OCI-LY7 (cell line): ENCODE measurements around the gene LRRTM3.

Experiments used
- EZH2phosphoT487 ChIP-seq: fragments of 200-600 bp; sonication (generic); IDR thresholded peaks from 2 replicates; pipeline ENCODE4 v1.6.1; 2018; ENCODE audit warnings: low read depth, borderline replicate concordance, mild to moderate bottlenecking, mixed run types, antibody characterized with exemption, low read length, moderate library complexity, mixed read lengths
- TF ChIP-seq, protein P1 (sequence below): fragments of 200-600 bp; sonication (generic); conservative IDR thresholded peaks from 2 replicates; pipeline ENCODE4 v1.5.1; 2014; ENCODE audit warnings: mild to moderate bottlenecking, antibody characterized with exemption, low read length, moderate library complexity, mixed read lengths

GRCh38 chr10:67043041-67043440 is 117.2 kb downstream of the LRRTM3 start:
- TF ChIP-seq, protein P1, sequence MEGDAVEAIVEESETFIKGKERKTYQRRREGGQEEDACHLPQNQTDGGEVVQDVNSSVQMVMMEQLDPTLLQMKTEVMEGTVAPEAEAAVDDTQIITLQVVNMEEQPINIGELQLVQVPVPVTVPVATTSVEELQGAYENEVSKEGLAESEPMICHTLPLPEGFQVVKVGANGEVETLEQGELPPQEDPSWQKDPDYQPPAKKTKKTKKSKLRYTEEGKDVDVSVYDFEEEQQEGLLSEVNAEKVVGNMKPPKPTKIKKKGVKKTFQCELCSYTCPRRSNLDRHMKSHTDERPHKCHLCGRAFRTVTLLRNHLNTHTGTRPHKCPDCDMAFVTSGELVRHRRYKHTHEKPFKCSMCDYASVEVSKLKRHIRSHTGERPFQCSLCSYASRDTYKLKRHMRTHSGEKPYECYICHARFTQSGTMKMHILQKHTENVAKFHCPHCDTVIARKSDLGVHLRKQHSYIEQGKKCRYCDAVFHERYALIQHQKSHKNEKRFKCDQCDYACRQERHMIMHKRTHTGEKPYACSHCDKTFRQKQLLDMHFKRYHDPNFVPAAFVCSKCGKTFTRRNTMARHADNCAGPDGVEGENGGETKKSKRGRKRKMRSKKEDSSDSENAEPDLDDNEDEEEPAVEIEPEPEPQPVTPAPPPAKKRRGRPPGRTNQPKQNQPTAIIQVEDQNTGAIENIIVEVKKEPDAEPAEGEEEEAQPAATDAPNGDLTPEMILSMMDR = no peak
- TF ChIP-seq EZH2phosphoT487 = no peak
